ENCODE results near the gene PRSS27.

Gene PRSS27

GRCh38 chr16:2764718-2765117 is 44.7 kb upstream of the PRSS27 start:
- TF ChIP-seq KLF9 (tag by site-specific recombination; IDR thresholded peaks at IDR 0.05; ENCODE audit: low read depth): no peak
- TF ChIP-seq ZNF488 (tag by site-specific recombination; IDR thresholded peaks at IDR 0.05): no peak
- no peak for TF ChIP-seq MEIS1 (CRISPR knock-in tag; IDR thresholded peaks at IDR 0.05; ENCODE audit: borderline replicate concordance)
- no peak for TF ChIP-seq TRIM28 (IDR thresholded peaks at IDR 0.05; ENCODE audit: borderline replicate concordance, low read length)
- TF ChIP-seq ZNF658 (tag by site-specific recombination; IDR thresholded peaks at IDR 0.05): no peak
- TF ChIP-seq GLIS2 (tag by site-specific recombination; IDR thresholded peaks at IDR 0.05): no peak
- no peak for TF ChIP-seq ZNF341 (tag by site-specific recombination; IDR thresholded peaks at IDR 0.05; ENCODE audit: low read depth)
- no peak for TF ChIP-seq ELK4 (IDR thresholded peaks at IDR 0.05; ENCODE audit: borderline replicate concordance, low read depth, low read length)
- TF ChIP-seq HOXC10 (CRISPR knock-in tag; IDR thresholded peaks at IDR 0.05): no peak
- no peak for TF ChIP-seq KLF7 (tag by site-specific recombination; IDR thresholded peaks at IDR 0.05; ENCODE audit: borderline replicate concordance)
- no peak for TF ChIP-seq REST (tag by site-specific recombination; IDR thresholded peaks at IDR 0.05)
- H3K36me3 ChIP-seq (ENCODE audit: control insufficient read depth in 2 of 2, insufficient read depth in 1 of 2, low read length in 2 of 2): peaks cover 40 to 100% of the 10 kb centered on the region in 2 experiments
- H3K4me1 ChIP-seq (ENCODE audit: control insufficient read depth, insufficient read depth, low read length): no peaks in the 10 kb centered on the region
- ChIA-PET CTCF (interaction anchor here (1.0 kb wide), 1 partner anchor 10 kb away, joined by 3 read pairs; no protein-coding TSS in a partner anchor), POLR2A (interaction anchor here (1.9 kb wide), 1 partner anchor 9 kb away, joined by 6 read pairs; no protein-coding TSS in a partner anchor)
- no peak overlapping the region for H3K27ac ChIP-seq (ENCODE audit: extremely low read depth, low read depth, low read length)
- no peak overlapping the region for H3K4me3 ChIP-seq (ENCODE audit: low read depth, low read length)
- H3K9me3 ChIP-seq (ENCODE audit: control insufficient read depth, insufficient read depth, low read depth, low read length): no peaks in the 10 kb centered on the region

- ChIA-PET POLR2A (interaction anchor here (1.1 kb wide), 1 partner anchor 10 kb away, joined by 6 read pairs; the partner anchor contains the start of gene SRRM2), CTCF (interaction anchor here (1.0 kb wide), 1 partner anchor 20 kb away, joined by 3 read pairs; no protein-coding TSS in a partner anchor)
- Histone ChIP-seq H3K4me1 (ENCODE audit: control insufficient read depth, insufficient read depth, low read length) (no peaks in the 10 kb centered on the region), H3K9me3 (ENCODE audit: control insufficient read depth, insufficient read depth, low read depth, low read length) (no peaks in the 10 kb centered on the region), H3K27ac (ENCODE audit: extremely low read depth, low read depth, low read length) (no peak overlapping the region), H3K4me3 (ENCODE audit: low read depth, low read length) (no peak overlapping the region), H3K36me3 (ENCODE audit: control insufficient read depth in 2 of 2, insufficient read depth in 1 of 2, low read length in 2 of 2) (peaks cover 50 to 100% of the 10 kb centered on the region in 2 experiments)
- TF ChIP-seq ZNF280C (tag by site-specific recombination; IDR thresholded peaks at IDR 0.05) (no peak), AEBP2 (tag by site-specific recombination; IDR thresholded peaks at IDR 0.05; ENCODE audit: borderline replicate concordance) (no peak), ZNF585B (tag by site-specific recombination; IDR thresholded peaks at IDR 0.05) (no peak), ZNF311 (tag by site-specific recombination; IDR thresholded peaks at IDR 0.05; ENCODE audit: borderline replicate concordance) (no peak), ZNF169 (tag by site-specific recombination; IDR thresholded peaks at IDR 0.05) (no peak), ZNF18 (tag by site-specific recombination; IDR thresholded peaks at IDR 0.05) (no peak), ZNF473 (tag by site-specific recombination; IDR thresholded peaks at IDR 0.05) (no peak), ZBTB17 (tag by site-specific recombination; IDR thresholded peaks at IDR 0.05) (no peak), ZNF510 (tag by site-specific recombination; IDR thresholded peaks at IDR 0.05; ENCODE audit: insufficient replicate concordance) (no peak), KLF7 (tag by site-specific recombination; IDR thresholded peaks at IDR 0.05; ENCODE audit: borderline replicate concordance) (no peak), ZNF404 (tag by site-specific recombination; IDR thresholded peaks at IDR 0.05) (no peak), ZNF133 (tag by site-specific recombination; IDR thresholded peaks at IDR 0.05) (no peak), ZNF202 (tag by site-specific recombination; IDR thresholded peaks at IDR 0.05; ENCODE audit: borderline replicate concordance) (no peak), ZNF48 (tag by site-specific recombination; IDR thresholded peaks at IDR 0.05) (no peak), ZNF23 (tag by site-specific recombination; IDR thresholded peaks at IDR 0.05; ENCODE audit: borderline replicate concordance) (no peak)
Measured at GRCh38 chr16:2763173-2763572, 43.1 kb upstream of the PRSS27 start.
